ENCODE data around the gene MAP3K5.

MAP3K5 gene

DNA sequence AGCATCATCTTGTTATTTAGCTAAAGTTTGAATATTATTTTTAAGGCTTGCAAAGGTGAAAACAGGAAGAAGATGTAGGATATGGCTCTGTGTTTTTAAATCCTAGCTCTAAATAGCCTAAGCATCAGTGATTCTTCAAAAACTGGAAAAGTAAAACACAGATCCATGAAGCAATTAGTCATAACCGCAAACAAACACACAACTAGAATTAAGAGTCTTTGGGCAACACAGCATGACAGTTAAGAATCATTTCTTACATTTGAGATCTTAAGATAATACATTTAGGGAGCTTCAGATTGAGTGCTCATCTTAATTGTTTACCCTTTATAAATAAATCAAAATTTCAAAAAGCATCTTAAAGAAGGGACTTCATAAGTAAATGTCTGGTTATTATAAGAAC is 126.2 kb downstream of the MAP3K5 start:
- Histone ChIP-seq H3K9ac (ENCODE audit: low read depth, low read length) (no peak overlapping the region), H3K9me3 (ENCODE audit: control insufficient read depth, insufficient read depth, low read length) (no peaks in the 10 kb centered on the region), H3K36me3 (ENCODE audit: insufficient read depth, low read length) (no peaks in the 10 kb centered on the region), H3K4me1 (ENCODE audit: insufficient read depth, low read length) (no peaks in the 10 kb centered on the region)

DNA sequence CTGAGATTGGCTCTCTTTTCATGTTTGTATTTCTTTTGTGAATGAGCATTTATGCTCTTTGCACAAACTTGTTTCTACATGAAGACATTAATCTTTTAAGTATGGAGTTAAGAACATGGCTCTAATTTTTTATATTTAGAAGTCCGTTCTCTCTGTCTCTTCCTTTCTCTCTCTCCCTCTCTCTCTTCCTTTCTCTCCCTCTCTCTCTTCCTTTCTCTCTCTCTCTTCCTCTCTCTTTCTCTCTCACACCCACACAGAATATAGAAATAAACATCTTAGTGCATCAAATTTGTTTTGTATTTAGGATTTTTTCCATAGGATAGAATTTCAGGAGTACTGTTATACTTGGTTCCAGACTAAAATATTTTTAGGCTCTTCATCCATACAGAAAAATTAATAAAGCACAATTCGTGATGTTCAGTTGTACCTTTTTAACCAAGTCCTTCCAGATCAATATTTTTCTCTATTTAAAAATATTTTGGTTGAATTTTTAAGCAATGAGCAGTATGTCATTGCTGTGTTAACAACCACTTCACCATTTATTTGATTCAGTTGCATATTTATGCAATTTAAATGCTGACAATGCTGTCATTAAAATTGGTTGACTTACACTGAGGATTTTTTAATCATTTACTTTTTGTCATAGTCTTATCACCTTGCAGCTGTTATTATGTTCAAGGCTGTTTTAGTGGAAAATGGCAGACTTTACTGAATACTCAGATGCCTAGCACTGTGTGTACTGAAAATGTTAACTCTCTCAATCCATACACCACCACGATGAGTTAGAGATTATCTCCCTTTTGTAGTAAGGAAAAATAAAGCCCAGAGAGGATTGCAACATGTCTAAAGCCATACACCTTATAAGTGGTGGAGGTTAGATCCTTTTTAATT is 129.7 kb downstream of the MAP3K5 start:
- no peak overlapping the region for H3K9ac ChIP-seq (ENCODE audit: low read depth, low read length)

DNA sequence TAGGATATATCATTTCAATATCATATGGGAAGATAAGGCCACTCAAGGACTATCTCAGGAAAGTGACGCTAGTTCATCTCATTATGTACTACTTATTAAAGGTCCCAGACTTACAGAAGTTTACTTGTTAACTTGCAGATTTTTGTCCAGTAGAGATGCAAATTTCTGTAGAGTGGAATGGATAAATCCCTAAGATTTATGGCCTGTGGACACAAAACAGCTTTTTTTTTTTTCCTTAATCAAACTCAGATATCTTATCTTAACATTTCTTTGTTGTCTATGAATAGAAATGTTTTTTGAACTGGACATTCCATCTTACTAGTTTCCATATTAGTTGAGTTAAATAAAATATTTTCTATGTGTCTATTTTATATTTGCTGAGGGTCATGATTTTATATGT is 131.6 kb downstream of the MAP3K5 start:
- no peak overlapping the region for H3K9ac ChIP-seq (ENCODE audit: low read depth, low read length)
- H3K4me1 ChIP-seq (ENCODE audit: insufficient read depth, low read length), result no peaks in the 10 kb centered on the region
- no peaks in the 10 kb centered on the region for H3K9me3 ChIP-seq (ENCODE audit: control insufficient read depth, insufficient read depth, low read length)
- H3K36me3 ChIP-seq (ENCODE audit: insufficient read depth, low read length), result no peaks in the 10 kb centered on the region

More for the DNA sequence above, 129.7 kb downstream of the MAP3K5 start:
- no peaks in the 10 kb centered on the region for H3K36me3 ChIP-seq (ENCODE audit: insufficient read depth, low read length)
- H3K9me3 ChIP-seq (ENCODE audit: control insufficient read depth, insufficient read depth, low read length), result no peaks in the 10 kb centered on the region
- no peaks in the 10 kb centered on the region for H3K4me1 ChIP-seq (ENCODE audit: insufficient read depth, low read length)

DNA sequence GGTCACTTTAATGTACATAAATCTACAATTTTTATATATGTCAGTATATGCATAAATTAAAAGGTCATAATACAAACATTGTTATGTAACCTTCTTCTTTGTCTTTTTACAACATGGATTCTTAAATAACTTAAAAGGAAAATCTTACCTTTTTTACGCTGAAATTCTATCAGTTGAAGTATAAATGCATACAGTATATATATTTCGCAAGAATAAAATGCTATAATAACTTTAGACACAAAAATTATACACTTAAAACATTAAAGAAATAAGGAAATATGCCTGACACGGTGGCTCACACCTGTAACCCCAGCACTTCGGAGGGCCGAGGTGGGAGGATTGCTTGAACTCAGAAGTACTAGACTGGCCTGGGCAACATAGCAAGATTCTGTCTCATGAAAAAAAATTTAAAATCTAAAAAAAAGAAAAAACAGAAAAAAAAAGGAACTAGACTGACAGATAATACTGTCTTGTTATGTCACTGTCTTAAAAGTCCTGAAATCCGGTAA is 132.2 kb downstream of the MAP3K5 start:
- H3K4me1 ChIP-seq (ENCODE audit: insufficient read depth, low read length), result no peaks in the 10 kb centered on the region
- no peak overlapping the region for H3K9ac ChIP-seq (ENCODE audit: low read depth, low read length)
- H3K36me3 ChIP-seq (ENCODE audit: insufficient read depth, low read length), result no peaks in the 10 kb centered on the region
- H3K9me3 ChIP-seq (ENCODE audit: control insufficient read depth, insufficient read depth, low read length), result no peaks in the 10 kb centered on the region

DNA sequence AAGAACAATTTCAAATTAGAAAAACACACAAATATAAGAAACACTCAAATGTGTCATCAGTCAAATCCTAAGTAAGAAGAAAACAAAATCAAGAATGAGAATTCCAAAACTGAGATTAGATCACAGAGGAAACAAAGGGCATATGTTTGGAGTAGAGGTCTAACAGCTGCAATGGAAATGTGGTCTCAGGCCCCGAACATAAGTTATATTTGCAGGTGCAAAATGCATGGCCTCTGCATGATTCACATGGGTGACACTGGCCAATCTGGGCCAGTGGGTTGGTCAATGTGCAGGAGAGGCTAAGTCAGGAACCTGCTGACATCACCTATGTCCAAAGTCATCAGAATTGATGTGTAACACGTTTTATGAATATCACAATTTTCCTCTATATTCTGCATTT is 133.6 kb downstream of the MAP3K5 start:
- Histone ChIP-seq H3K4me1 (ENCODE audit: insufficient read depth, low read length) (no peaks in the 10 kb centered on the region), H3K9ac (ENCODE audit: low read depth, low read length) (no peak overlapping the region), H3K9me3 (ENCODE audit: control insufficient read depth, insufficient read depth, low read length) (no peaks in the 10 kb centered on the region), H3K36me3 (ENCODE audit: insufficient read depth, low read length) (no peaks in the 10 kb centered on the region)

DNA sequence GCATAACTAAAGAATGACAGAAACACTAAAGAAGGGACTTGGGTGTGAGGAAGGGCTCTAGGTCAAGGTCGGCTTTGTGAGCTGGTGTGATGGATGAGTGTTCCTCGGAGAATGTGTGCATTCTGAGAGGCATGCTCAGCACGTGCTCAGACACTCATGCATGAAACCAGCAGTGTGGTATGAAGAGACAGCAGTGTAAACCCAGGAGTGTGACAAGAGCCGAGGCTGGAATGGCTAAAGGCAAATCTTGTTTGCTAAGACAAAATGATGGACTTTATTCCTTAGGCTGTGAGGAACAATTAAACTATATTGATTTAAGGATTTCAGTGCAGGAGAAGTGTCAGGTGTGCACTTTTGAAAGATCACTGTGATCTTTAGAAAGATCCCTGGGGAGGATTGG is 134.6 kb downstream of the MAP3K5 start:
- no peaks in the 10 kb centered on the region for H3K36me3 ChIP-seq (ENCODE audit: insufficient read depth, low read length)
- H3K4me1 ChIP-seq (ENCODE audit: insufficient read depth, low read length), result no peaks in the 10 kb centered on the region
- H3K9me3 ChIP-seq (ENCODE audit: control insufficient read depth, insufficient read depth, low read length), result no peaks in the 10 kb centered on the region
- no peak overlapping the region for H3K9ac ChIP-seq (ENCODE audit: low read depth, low read length)

DNA sequence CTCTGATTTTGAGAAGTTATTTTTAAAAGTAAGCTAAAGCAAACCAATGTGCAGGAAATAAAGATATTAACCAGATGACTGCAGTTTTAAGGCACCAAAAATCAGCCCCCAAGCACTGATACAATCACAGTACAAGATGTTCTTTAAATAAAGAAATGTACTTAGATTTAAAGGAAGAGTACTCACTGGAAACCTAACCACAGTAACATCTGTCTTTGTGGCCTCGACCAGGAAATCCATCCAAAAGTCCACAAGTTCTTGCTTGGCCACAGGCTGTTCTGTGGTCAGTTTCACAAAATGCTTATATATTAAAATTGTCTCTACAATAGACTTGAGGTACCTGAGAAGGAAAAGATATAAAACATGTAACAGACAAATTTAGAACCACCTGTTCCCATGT is 136.2 kb downstream of the MAP3K5 start:
- no peaks in the 10 kb centered on the region for H3K36me3 ChIP-seq (ENCODE audit: insufficient read depth, low read length)
- no peak overlapping the region for H3K9ac ChIP-seq (ENCODE audit: low read depth, low read length)
- no peaks in the 10 kb centered on the region for H3K4me1 ChIP-seq (ENCODE audit: insufficient read depth, low read length)
- H3K9me3 ChIP-seq (ENCODE audit: control insufficient read depth, insufficient read depth, low read length), result no peaks in the 10 kb centered on the region

DNA sequence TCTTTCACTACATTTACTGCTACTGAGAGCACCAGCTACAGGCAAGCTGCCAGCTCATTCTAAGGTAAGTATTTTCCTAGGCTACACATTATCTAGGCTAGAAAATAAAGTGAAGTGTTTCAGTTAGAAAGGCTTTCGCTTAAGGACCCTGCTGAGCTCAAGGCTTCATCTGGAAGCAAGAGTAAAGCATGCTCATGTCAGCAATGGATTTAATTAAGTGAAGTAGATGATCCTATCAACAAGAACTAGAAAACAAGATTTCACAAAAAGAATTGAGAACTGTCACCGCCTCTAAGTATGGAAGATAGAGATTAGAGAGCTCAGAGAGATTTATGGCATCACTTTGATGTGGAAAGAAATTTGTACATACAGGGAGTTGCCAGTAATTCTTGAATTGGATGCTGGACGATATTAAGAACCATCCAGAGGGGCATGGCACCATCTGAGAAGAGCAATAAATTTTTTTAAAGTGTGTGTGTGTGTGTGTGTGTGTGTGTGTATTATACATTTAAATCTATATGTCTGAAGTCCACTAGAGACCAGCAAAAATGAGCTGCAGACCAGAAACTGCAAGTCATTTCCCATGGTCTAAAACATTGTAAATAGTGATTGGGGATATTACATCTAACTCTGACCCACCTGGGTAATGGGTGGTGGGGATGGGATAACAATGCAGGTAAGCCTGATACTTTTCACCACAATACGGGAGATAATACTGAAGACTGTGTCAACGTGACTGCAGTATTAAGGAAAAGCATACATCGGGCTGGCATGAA is 136.8 kb downstream of the MAP3K5 start:
- no peaks in the 10 kb centered on the region for H3K36me3 ChIP-seq (ENCODE audit: insufficient read depth, low read length)
- H3K4me1 ChIP-seq (ENCODE audit: insufficient read depth, low read length), result no peaks in the 10 kb centered on the region
- H3K9ac ChIP-seq (ENCODE audit: low read depth, low read length), result no peak overlapping the region
- H3K9me3 ChIP-seq (ENCODE audit: control insufficient read depth, insufficient read depth, low read length), result no peaks in the 10 kb centered on the region

DNA sequence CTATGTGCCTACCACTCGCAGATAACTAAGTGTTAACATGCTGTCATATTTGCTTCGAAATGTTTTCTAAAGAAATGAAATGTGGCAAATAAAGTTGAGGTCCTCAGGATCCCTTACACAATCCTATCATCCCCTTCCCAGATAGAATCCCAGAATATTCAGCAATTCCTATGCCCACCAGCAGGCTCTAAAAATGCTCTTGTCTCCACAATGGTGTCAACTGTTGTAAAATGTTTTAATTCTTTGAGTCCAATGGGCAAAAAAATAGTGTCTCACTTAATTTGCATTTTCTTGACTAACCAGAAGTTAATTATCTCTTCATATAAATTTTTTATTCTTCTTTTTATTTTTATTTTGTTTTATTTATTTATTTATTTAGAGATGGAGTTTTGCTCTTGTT is 138.2 kb downstream of the MAP3K5 start:
- H3K36me3 ChIP-seq (ENCODE audit: insufficient read depth, low read length), result no peaks in the 10 kb centered on the region
- no peaks in the 10 kb centered on the region for H3K4me1 ChIP-seq (ENCODE audit: insufficient read depth, low read length)
- no peak overlapping the region for H3K9ac ChIP-seq (ENCODE audit: low read depth, low read length)
- no peaks in the 10 kb centered on the region for H3K9me3 ChIP-seq (ENCODE audit: control insufficient read depth, insufficient read depth, low read length)

DNA sequence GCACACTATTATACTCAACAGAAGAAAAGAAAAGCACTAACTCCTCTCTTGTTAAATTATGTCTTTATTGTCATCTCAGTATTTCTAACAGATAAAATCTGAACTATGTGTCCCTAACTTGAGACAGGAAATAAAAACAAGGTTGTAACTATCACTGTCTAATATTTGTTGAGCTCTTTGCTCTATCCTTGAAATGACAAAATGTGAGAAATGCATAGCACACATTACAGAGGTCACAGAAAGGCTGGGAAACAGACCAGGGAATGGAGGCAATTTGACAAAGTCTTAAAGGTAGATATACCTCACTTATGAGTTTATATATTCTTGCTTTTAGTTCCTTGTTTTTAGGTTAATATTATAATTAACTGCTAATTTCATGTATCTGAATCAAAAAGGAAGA is 139.6 kb downstream of the MAP3K5 start:
- H3K36me3 ChIP-seq (ENCODE audit: insufficient read depth, low read length), result no peaks in the 10 kb centered on the region
- no peaks in the 10 kb centered on the region for H3K4me1 ChIP-seq (ENCODE audit: insufficient read depth, low read length)
- H3K9me3 ChIP-seq (ENCODE audit: control insufficient read depth, insufficient read depth, low read length), result no peaks in the 10 kb centered on the region
- no peak overlapping the region for H3K9ac ChIP-seq (ENCODE audit: low read depth, low read length)

DNA sequence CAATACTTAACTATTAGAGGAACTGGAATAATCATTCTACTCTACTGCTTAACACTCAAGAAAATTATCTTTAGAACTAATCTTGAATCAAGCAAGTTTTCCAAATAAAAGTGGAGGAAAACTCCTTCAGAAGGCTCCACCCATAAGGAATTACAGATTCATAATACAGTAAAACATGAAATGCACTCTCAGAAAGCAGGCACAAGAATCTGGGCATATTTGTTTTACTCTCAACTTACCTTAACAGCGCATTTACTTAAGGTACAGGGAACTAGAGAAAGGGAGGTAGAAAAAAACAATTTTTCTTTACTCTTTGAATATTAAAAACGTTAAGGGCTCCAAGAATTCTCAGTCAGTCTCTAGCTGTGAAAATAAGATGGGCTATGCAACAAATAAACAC is 140.3 kb downstream of the MAP3K5 start:
- Histone ChIP-seq H3K36me3 (ENCODE audit: insufficient read depth, low read length) (no peaks in the 10 kb centered on the region), H3K4me1 (ENCODE audit: insufficient read depth, low read length) (no peaks in the 10 kb centered on the region), H3K9me3 (ENCODE audit: control insufficient read depth, insufficient read depth, low read length) (no peaks in the 10 kb centered on the region), H3K9ac (ENCODE audit: low read depth, low read length) (no peak overlapping the region)

DNA sequence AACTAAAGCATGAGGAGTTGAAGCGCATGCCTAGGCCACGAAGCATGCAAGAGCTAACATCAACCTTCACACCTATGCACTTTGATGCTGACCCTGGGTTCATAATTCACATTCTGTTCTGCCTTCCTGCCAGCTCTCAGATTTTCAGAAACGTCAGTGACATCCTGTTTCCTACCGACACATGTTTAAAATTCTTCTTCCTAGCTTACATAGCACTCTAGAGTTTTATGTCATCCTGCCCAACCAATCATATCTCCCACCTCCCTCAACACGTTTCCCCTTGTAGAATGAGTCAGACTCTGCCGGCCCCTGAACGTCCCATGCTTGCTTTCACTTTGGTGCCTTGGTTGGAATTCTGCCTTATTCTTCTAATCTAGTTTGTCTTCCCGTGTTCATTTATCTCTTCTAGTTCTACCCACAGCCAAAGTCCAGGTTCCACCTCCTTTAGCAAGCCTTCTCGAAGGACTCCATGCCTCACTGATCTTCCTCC is 144.9 kb downstream of the MAP3K5 start:
- Histone ChIP-seq H3K36me3 (ENCODE audit: insufficient read depth, low read length) (no peaks in the 10 kb centered on the region), H3K9me3 (ENCODE audit: control insufficient read depth, insufficient read depth, low read length) (no peaks in the 10 kb centered on the region), H3K4me1 (ENCODE audit: insufficient read depth, low read length) (no peaks in the 10 kb centered on the region), H3K9ac (ENCODE audit: low read depth, low read length) (no peak overlapping the region)

DNA sequence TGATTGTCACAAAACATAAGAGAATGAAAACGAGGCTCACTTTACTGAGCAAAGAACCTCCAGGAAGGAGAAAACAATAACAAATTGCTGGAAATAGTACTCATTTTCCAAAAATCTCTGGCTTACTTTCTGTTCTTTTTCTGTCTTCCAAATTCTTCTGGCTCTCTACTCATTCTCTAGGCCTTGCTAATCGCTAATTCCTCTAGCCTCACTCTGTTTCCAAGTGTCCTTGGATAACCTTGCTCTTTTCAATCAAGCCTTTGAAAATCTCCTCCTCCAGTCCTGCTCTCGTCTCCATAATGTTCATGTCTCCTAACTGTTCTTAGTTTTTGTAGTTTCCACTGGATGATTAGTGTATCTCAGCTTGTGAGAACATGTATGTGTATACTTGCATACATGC is 145.9 kb downstream of the MAP3K5 start:
- H3K4me1 ChIP-seq (ENCODE audit: insufficient read depth, low read length), result no peaks in the 10 kb centered on the region
- no peak overlapping the region for H3K9ac ChIP-seq (ENCODE audit: low read depth, low read length)
- H3K36me3 ChIP-seq (ENCODE audit: insufficient read depth, low read length), result no peaks in the 10 kb centered on the region
- no peaks in the 10 kb centered on the region for H3K9me3 ChIP-seq (ENCODE audit: control insufficient read depth, insufficient read depth, low read length)

DNA sequence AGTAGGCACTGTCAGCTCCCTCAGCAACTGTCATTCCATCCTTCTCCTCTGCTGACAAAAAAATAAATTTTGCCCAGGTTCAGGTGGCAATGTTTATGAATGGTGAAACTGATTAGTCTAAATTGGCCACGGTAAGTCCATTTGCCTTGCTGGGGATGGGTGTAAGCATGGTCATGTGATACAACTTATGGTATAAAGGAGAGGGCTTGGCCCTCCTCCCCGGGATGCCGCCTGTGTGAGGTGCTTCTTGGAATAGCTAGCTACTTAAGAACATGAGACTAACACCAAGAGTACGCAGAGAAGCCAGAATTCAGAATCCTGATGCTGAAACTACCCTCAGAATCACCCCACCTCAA is 147.7 kb downstream of the MAP3K5 start:
- H3K9ac ChIP-seq (ENCODE audit: low read depth, low read length), result no peak overlapping the region

More for the DNA sequence above, 147.7 kb downstream of the MAP3K5 start:
- H3K36me3 ChIP-seq (ENCODE audit: insufficient read depth, low read length), result no peaks in the 10 kb centered on the region
- H3K9me3 ChIP-seq (ENCODE audit: control insufficient read depth, insufficient read depth, low read length), result no peaks in the 10 kb centered on the region
- peaks cover 9% of the 10 kb centered on the region for H3K4me1 ChIP-seq (ENCODE audit: insufficient read depth, low read length)
